ENCODE data around the gene NPTX1.

The NPTX1 gene

GRCh38 chr17:80424878-80425765 lies 51.3 kb downstream of the NPTX1 start:
- DNase-seq = no peak

GRCh38 chr17:80424261-80424660 lies 52.1 kb downstream of the NPTX1 start:
- no peak for DNase-seq

GRCh38 chr17:80423536-80424225 lies 52.7 kb downstream of the NPTX1 start:
- DNase-seq = no peak

- DNase-seq = peak; percentile 27
Measured at GRCh38 chr17:80422981-80423380, 53.4 kb downstream of the NPTX1 start.

GRCh38 chr17:80422276-80422675 lies 54.1 kb downstream of the NPTX1 start:
- no peak for DNase-seq

- no peak for DNase-seq
Measured at GRCh38 chr17:80421381-80422090, 54.9 kb downstream of the NPTX1 start.

- no peak for DNase-seq
Measured at GRCh38 chr17:80419255-80419654, 57.2 kb downstream of the NPTX1 start.

GRCh38 chr17:80418589-80418988 lies 57.8 kb downstream of the NPTX1 start:
- no peak for DNase-seq
